Neural cell (in vitro differentiated cells): ENCODE data around the gene TELO2. TPM values are rescaled to one million over a fixed set of nuclear protein-coding genes. Genes with fewer than 3 reads are reported as not detected.

Experiments used
- H2AFZ ChIP-seq: fragments of 200-600, 300-800 bp; sonication (generic), shearing (Covaris generic); 2 replicates; pipeline ENCODE4 v1.6.0; 2014; ENCODE audit warnings: low read depth, mild to moderate bottlenecking, antibody characterized with exemption, low read length, moderate library complexity
- H3F3A ChIP-seq: fragments of 200-600 bp; shearing (Covaris generic); 2 replicates; pipeline ENCODE4 v1.6.1; 2016; ENCODE audit warnings: mild to moderate bottlenecking, moderate library complexity, mixed read lengths, antibody characterized with exemption, low read length; ENCODE audit not compliant: insufficient read depth, poor library complexity, severe bottlenecking
- H3K27ac ChIP-seq: fragments of 200-600, 300-800 bp; sonication (generic), shearing (Covaris generic); 2 replicates; pipeline ENCODE4 v1.5.1; 2014; ENCODE audit warnings: mild to moderate bottlenecking, low read length, moderate library complexity
- H3K27me3 ChIP-seq: fragments of 300-800, 200-600 bp; sonication (generic), shearing (Covaris generic); 2 replicates; pipeline ENCODE4 v1.6.0; 2014; ENCODE audit warnings: mild to moderate bottlenecking, low read depth, low read length, moderate library complexity; ENCODE audit not compliant: insufficient read depth
- H3K36me3 ChIP-seq: fragments of 300-800, 200-600 bp; sonication (generic), shearing (Covaris generic); 2 replicates; pipeline ENCODE4 v1.5.1; 2014; ENCODE audit warnings: mild to moderate bottlenecking, antibody characterized with exemption, low read length, moderate library complexity; ENCODE audit not compliant: insufficient read depth
- H3K4me2 ChIP-seq: fragments of 300-800, 200-600 bp; sonication (generic), shearing (Covaris generic); 2 replicates; pipeline ENCODE4 v1.6.0; 2014; ENCODE audit warnings: mild to moderate bottlenecking, low read length
- H3K4me3 ChIP-seq: fragments of 300-800, 200-600 bp; sonication (generic), shearing (Covaris generic); 2 replicates; pipeline ENCODE4 v1.5.1; 2014; ENCODE audit warnings: mild to moderate bottlenecking, low read length, moderate library complexity
- H3K79me2 ChIP-seq: fragments of 200-600 bp; shearing (Covaris generic); replicated peaks from 2 replicates; pipeline ENCODE4 v1.6.0; 2014; ENCODE audit warnings: mild to moderate bottlenecking, low read length, moderate library complexity; ENCODE audit not compliant: insufficient read depth
- H3K9ac ChIP-seq: fragments of 300-800, 200-600 bp; sonication (generic), shearing (Covaris generic); 2 replicates; pipeline ENCODE4 v1.6.1; 2016; ENCODE audit warnings: mild to moderate bottlenecking, low read length, mixed read lengths
- H3K9me2 ChIP-seq: fragments of 200-600 bp; shearing (Covaris generic); 2 replicates; pipeline ENCODE4 v1.6.1; 2016; ENCODE audit warnings: mild to moderate bottlenecking, low read length, mixed read lengths; ENCODE audit not compliant: insufficient read depth
- H3K9me3 ChIP-seq: fragments of 200-600, 300-800 bp; sonication (generic), shearing (Covaris generic); 2 replicates; pipeline ENCODE4 v1.6.1; 2016; ENCODE audit warnings: mild to moderate bottlenecking, mixed run types, low read length, moderate library complexity, mixed read lengths
- H4K20me1 ChIP-seq: fragments of 200-600 bp; shearing (Covaris generic); 2 replicates; pipeline ENCODE4 v1.6.1; 2016; ENCODE audit warnings: mild to moderate bottlenecking, mixed run types; ENCODE audit not compliant: insufficient read depth
- CTCF ChIP-seq: fragments of 450-650 bp; IDR thresholded peaks from 2 replicates; pipeline ENCODE4 v1.5.1; 2014; ENCODE audit warnings: antibody characterized with exemption, mild to moderate bottlenecking, moderate library complexity; ENCODE audit not compliant: poor library complexity, severe bottlenecking
- EP300 ChIP-seq: fragments of 450-650 bp; conservative IDR thresholded peaks from 2 replicates; pipeline ENCODE4 v1.6.1; 2014; ENCODE audit warnings: antibody characterized with exemption, mild to moderate bottlenecking, moderate library complexity; ENCODE audit not compliant: poor library complexity, severe bottlenecking
- EZH2 ChIP-seq: fragments of 200-600, 300-800 bp; shearing (Covaris generic), sonication (generic); IDR thresholded peaks from 2 replicates; pipeline ENCODE4 v1.6.1; 2014; ENCODE audit warnings: antibody characterized with exemption, low read length, borderline replicate concordance, mild to moderate bottlenecking; ENCODE audit not compliant: insufficient read depth, poor library complexity, severe bottlenecking
- MXI1 ChIP-seq: fragments of 450-650 bp; conservative IDR thresholded peaks from 2 replicates; pipeline ENCODE4 v1.6.1; 2014; ENCODE audit warnings: antibody characterized with exemption, mild to moderate bottlenecking; ENCODE audit not compliant: poor library complexity, severe bottlenecking
- POLR2AphosphoS5 ChIP-seq: IDR thresholded peaks from 2 replicates; pipeline ENCODE4 v1.6.1; 2012
- RAD21 ChIP-seq: fragments of 450-650 bp; conservative IDR thresholded peaks from 2 replicates; pipeline ENCODE4 v1.6.1; 2014; ENCODE audit warnings: antibody characterized with exemption, mild to moderate bottlenecking, moderate library complexity
- REST ChIP-seq: IDR thresholded peaks from 2 replicates; pipeline ENCODE4 v1.6.1; 2012; ENCODE audit warnings: borderline replicate concordance
- SMC3 ChIP-seq: fragments of 450-650 bp; conservative IDR thresholded peaks from 2 replicates; pipeline ENCODE4 v1.6.1; 2014; ENCODE audit warnings: antibody characterized with exemption, mild to moderate bottlenecking, moderate library complexity; ENCODE audit not compliant: poor library complexity
- TAF1 ChIP-seq: IDR thresholded peaks from 2 replicates; pipeline ENCODE4 v1.6.1; 2012; ENCODE audit warnings: low read depth
- polyA plus RNA-seq: library from polyadenylated mRNA; depleted of rRNA; stranded (reverse); fragments of >200 nt; gene quantifications from 2 replicates; pipeline ENCODE4 v1.2.3, GENCODE V29; 2014

TELO2 gene
- polyA plus RNA-seq, 1 donor from 2014 or later = 50.4 TPM

GRCh38 chr16:1494711-1495110, 1.6 kb downstream of the TELO2 start:
- Histone ChIP-seq H3K9ac (no peak overlapping the region), H2AFZ (no peak overlapping the region), H3F3A (no peaks in the 10 kb centered on the region), H4K20me1 (no peaks in the 10 kb centered on the region), H3K27ac (no peak overlapping the region), H3K4me2 (no peak overlapping the region), H3K4me3 (peak overlapping the region; percentile 92), H3K36me3 (no peaks in the 10 kb centered on the region), H3K9me3 (no peaks in the 10 kb centered on the region), H3K9me2 (no peaks in the 10 kb centered on the region), H3K27me3 (no peaks in the 10 kb centered on the region), H3K79me2 (no peaks in the 10 kb centered on the region)
- TF ChIP-seq TAF1 (no peak), EZH2 (no peak), EP300 (no peak), REST (no peak), MXI1 (no peak), SMC3 (no peak), RAD21 (no peak), POLR2AphosphoS5 (no peak), CTCF (no peak)

- Histone ChIP-seq H3K4me2 (no peak overlapping the region), H3K4me3 (no peak overlapping the region), H2AFZ (no peak overlapping the region), H3F3A (no peaks in the 10 kb centered on the region), H3K9me3 (no peaks in the 10 kb centered on the region), H4K20me1 (no peaks in the 10 kb centered on the region), H3K27ac (no peak overlapping the region), H3K79me2 (no peaks in the 10 kb centered on the region), H3K27me3 (no peaks in the 10 kb centered on the region), H3K36me3 (no peaks in the 10 kb centered on the region), H3K9ac (no peak overlapping the region), H3K9me2 (no peaks in the 10 kb centered on the region)
- TF ChIP-seq EP300 (no peak), MXI1 (no peak), EZH2 (no peak), RAD21 (no peak), POLR2AphosphoS5 (no peak), CTCF (no peak), REST (no peak), SMC3 (no peak), TAF1 (no peak)
Observed at GRCh38 chr16:1495211-1495888, 2.2 kb downstream of the TELO2 start.
